Activated CD4-positive, CD25-positive, alpha-beta regulatory T cell treated with anti-CD3 and anti-CD28 coated beads, Interleukin-2, amount 50 U/mL, for 24 hours (primary cell): ENCODE results near the gene RCOR1.
A peak's percentile ranks its signal among the peaks of the same experiment; 100 is the strongest.
"Not testable (repeated sequence)": the region's sequence is repeated elsewhere in the genome, so short reads cannot be mapped to it uniquely, and the experiment has no call there.

Source experiments
- ATAC-seq, 2 donors: fragments of 150-1000 bp; cut with Tn5 transposase; one replicate each; pipeline ENCODE4 v1.10.0; 2021; ENCODE audit warnings: mild to moderate bottlenecking in 1 of 2, moderate library complexity in 1 of 2

The RCOR1 gene

GRCh38 chr14:102591944-102592762 is at the start of gene RCOR1:
RCOR1 (plus strand) TSS chr14:102592649; CDS start chr14:102592887, 238 bp downstream.
- peak; percentile 86 to 92 for ATAC-seq

- no peak for ATAC-seq
Measured at GRCh38 chr14:102544046-102544746, 48.3 kb upstream of the RCOR1 start.

DNA sequence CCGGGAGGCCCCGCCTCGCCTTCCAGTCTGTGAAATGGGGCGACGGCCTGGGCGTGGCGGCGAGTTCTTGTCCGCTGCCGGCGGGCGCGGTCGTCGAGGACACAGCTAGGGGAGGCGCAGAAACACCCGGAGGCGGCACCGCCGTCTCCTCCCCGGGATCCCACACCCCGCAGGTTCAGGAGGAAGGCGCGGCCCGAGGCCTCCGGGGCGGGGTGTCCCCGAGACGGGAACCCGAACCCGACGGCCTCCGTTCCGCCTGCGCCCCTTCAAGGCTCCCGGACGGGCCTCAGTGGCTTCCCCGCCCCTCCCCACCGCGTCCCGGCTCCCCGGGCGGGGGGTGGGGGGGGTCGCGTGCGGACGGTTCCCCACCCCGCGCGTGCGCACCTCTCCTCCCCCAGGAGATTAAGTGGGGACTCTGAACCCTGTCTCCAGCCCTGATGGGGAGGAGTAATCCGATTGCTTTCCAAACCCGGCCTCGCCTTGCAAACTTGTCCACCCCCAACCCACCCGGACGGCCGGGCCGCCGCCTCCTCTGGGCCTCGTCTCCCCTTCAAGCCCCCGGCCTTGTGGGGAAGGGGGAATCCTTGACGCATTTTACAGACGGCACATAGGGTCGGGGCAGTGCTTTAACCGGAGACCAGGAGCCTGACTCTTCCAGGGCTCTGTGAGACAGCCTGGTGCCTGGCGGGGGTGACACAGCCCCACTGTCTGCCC is 47.5 kb upstream of the RCOR1 start:
- ATAC-seq: peak; percentile 35 to 45

DNA sequence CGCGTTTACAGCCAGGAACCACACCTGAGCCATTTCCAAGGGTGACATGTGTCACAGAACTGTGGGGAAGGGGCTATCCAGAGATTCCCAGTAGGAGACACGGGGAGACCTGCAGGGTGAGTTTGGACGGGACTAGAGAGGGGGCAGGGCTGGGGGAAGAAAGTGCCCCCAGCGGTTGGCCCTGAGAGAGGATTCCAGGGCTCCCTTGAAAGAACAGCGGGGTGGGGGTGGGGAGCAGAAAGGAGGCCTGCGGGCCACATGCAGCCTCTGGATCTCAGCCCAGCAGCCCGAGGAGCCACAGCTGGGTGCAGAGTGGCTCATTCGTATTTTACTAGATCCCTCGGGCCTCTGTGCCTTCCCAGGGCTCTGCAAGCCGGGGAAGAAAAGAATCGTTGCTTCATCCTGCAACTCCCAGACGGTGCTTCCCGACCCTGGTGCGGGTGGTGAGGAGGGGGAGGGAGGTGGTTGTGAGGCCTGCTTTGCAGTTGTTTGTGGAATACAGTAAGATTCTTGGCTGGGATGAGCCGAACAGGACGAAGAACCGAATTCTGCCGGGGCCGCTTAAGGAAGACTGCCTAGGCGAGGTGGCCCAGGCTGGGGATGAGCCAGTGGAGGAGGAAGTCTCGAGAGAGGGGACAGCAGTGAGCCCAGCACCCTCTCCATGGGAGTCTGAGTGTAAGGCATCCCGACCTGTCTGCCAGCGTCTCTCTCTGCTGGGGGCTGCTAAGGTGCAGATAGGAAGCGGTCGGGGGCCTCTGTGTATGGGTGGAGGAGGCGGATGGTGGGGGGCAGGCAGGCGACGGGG is 46.8 kb upstream of the RCOR1 start:
- ATAC-seq: no peak

- ATAC-seq: no peak
Measured at GRCh38 chr14:102548616-102549240, 43.7 kb upstream of the RCOR1 start.

- not testable (repeated sequence) for ATAC-seq
Measured at GRCh38 chr14:102550927-102551401, 41.5 kb upstream of the RCOR1 start.

DNA sequence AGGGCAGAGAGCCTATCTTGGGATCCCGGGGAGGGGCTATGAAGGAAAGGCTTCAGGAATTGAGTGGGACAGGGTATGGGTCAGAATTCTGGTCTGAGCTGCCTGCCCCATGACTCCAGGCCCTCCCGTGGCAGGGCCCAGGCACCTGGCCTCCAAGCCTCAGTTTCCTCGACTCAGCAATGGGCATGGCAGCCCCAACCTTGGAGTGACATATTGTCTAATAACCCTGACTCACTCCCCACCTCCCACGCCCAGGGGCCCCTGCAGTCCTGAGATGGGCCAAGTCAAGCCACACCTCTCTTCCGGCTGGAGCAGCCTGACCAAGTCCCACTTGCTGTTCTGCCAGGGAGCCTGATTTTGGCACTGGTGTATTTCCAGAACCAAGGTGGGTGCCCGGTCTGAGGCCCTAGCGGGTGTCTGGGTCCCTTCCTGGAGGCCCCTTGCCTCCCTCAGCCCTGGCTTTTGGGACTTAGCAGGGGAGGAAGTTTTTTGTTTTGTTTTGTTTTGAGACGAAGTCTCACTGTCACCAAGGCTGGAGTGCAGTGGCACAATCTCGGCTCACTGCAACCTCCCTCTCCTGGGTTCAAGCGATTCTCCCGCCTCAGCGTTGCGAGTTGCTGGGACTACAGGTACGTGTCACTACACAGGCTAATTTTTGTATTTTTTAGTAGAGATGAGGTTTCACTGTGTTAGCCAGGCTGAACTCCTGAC is 40.3 kb upstream of the RCOR1 start:
- ATAC-seq: peak; percentile 40 to 66

DNA sequence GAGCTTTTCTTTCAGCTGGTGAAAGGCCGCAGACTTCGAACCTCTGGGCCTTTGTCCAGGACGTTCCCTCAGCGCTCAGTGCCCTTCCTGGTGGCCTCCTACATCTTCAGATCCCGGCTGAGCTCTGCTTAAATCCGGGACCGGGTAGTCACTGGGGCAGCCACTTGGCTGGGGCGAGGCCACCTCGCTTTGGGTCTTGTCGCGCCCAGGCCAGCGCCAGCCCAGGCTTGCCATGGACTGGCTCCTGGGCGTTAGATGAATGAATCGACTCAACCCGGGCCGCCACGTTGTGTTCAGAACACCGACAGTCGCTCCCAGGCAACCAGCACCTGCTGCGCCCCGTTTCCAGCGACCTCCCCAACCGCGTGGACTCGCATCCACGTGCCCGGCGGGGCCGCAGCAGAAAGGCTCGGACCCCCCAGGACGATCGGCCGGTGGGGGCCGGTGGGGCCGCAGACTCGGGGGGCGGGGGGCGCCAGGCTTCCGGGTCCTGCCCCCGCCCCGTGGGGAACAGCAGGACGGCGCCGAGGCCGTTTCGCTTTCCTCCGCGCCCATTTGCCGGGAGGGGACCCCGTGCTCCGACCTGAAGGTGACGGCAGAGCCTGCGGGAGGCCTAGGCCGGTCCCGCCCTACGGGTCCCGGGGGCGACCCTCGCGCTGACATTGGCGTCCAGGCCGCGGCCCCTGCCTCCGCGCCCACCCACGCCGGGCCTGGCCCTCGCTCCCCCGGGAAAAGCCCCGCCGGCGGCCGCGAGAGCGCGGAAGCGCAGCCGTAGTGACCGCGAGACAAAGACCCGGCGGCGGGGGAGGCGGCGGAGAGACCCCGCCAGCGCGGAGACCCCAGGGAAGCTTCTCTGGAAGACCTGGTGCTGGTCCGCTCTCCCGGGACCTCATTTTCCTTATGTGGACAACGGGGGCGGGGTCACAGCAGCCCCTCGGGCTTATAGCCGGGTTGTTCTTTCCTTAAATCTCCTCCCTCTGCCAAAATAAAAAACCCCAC is 37.3 kb upstream of the RCOR1 start:
- ATAC-seq: peak; percentile 75 to 77

DNA sequence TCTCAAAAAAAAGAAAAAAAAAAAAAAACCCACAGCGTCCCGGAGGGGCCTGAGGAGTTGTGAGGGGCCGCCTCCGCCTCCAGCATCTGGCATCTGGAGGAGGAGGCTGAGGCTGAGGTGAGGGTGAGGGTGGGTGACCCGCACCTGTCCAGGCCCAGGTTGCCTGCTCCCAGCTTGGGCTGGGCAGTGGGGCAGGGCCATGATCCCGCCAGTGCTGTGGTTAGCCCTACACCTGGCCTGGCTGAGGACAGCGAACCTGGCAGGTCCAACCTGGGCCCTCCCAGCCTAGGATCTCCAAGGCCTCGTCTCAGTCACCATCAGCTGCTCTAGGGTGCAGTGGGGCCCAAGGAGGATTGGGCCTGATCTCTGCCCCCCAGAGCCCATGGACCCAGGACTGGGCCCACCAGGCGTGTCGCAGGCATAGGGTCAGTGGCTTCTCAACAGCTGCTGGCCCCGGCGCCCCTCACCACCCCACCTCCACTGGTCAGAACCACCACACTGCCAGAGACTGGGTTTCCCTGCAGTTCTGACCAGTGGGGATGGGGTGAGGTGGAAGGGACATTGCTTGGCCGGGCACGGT is 36.3 kb upstream of the RCOR1 start:
- ATAC-seq: no peak

DNA sequence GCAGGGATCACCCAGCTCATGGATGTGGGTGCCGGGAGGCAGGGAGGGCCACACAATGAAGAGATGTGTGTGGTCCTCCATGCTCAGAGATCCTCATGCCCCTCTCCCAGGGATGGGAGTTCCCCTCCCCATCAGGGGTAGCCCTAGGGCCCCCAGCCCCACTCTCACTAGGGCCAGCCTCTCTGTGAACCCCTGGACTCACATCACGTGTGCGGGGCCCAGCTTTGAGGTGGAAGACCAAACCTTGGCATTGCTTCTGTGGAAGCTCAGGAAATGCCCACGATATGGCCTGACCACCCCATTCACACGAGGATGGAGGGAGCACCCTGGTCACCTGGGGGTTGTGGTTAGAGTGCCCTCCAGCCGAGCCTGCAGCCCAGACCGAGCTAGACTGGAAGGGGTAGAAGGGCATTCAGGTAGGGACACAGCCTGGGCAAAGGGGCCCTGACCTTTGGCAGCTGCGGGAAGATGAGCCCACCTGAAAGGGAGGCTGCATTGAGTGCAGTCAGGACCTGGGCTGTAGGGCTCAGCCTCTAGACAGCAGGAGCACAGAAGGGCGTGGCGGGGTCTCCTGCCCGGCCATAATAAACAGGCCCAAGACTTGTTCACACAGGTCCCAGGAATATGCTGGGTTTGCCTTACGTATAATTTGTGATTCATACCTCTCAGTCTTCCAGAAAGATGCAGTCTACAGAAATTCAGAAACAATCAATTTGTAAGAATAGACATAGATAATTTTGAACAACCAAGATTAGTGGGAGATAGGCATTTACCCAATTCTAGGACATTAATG is 34.8 kb upstream of the RCOR1 start:
- no peak for ATAC-seq

DNA sequence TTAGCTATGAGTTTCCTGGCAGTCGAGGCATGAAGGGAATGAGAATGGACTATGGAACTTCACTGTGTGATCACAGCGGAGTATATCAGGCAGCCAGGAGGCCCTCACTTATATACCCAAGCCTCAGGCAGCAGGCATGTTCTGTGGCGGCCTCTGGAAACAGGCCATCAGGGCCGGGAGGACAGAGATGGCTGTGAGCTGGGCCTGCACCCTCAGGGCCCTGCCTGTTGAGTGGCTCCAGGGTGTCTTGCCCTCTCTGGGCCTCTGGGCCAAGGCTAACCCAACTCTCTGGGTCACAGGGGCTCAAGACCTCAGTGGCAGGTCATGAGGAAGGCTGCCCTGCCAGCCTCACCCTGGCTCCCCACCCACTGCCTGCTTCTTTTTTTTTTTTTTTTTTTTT is 33.9 kb upstream of the RCOR1 start:
- no peak for ATAC-seq

GRCh38 chr14:102560458-102561261 is 31.8 kb upstream of the RCOR1 start:
- ATAC-seq: no peak

DNA sequence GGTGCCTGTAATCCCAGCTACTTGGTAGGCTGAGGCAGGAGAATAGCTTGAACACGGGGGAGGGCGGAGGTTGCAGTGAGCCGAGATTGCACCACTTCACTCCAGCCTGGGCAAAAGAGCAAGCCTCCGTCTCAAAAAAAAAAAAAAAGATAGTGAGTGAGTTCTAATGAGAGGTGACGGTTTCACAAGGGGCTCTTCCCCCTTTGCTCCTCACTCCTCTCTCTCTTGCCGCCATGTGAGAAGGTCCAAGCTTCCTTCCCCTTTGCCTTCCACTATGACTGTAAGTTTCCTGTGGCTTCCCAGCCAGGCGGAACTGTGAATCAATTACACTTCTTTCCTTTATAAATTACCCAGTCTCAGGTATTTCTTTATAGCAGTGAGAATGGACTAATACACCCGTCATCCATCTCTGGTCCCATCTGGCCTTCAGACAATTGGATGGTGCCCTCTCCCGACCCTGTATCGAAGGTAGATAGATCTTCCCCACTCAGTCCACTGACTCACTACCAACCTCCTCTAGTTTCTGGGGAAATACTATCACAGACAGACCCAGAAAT is 27.0 kb upstream of the RCOR1 start:
- peak in 1 of 2 donors; percentile 36 for ATAC-seq

DNA sequence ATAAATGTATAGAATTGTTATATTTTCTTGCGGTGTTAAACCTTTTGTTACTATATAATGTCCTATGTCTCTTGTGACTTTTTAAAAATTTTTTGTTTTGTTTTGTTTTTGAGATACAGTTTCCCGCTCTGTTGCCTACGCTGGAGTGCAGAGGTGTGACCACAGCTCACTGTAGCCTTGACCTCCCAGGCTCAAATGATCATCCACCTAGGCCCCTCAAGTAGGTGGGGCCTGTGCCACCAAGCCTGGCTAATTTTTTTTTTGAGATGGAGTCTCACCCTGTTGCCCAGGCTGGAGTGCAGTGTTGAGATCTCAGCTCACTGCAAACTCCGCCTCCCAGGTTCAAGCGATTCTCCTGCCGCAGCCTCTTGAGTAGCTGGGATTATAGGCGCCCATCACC is 26.5 kb upstream of the RCOR1 start:
- ATAC-seq: no peak

- ATAC-seq: peak; percentile 81 to 89
Measured at GRCh38 chr14:102568115-102568614, 24.3 kb upstream of the RCOR1 start.

DNA sequence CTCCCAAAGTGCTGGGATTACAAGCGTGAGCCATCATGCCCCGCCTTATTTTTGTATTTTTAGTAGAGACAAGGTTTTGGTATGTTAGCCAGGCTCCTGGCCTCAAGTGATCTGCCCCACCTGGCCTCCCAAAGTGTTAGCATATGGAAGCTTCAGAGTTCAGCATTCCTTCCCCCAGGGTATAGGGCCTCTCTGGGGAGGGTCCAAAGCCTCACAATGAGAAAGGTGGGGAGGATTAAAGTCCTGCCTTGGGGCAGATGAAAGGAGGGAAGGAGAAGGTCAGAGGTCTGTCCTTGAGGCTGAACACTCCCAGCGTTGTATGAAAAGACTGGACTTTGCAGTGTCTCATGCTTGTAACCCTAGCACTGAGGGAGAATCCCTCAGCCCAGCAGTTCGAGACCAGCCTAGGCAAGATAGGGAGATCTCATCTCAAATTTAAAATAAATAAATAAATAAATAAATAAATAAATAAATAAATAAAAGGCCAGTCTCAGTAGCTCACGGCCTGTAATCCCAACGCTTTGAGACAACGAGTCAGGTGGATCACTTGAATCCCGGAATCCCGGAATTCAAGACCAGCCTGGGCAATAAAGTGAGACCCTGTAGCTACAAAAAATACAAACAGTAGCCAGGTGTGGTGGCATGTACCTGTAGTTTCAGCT is 22.0 kb upstream of the RCOR1 start:
- no peak for ATAC-seq

DNA sequence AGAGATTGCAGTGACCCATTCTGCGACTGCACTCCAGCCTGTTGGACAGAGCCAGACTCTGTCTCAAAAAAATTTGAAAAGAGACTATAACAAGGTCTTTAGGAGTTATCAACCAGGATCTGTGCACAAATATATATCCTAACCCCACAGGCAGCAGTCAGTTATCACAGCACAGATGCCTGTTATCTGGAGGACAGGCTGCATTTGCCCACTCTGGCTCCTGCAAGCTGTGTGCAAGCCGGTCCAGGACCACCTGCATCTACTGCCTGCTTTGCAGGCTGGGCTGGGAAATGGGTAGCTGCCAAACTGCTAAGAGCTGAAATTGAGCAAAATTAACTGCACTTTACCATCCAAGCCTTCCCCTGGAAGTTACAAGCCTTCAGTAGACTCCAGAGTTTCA is 21.4 kb upstream of the RCOR1 start:
- no peak for ATAC-seq
